IPS-15b (cell line): ENCODE measurements around the gene S100A1.
"Not testable (repeated sequence)": the region's sequence is repeated elsewhere in the genome, so short reads cannot be mapped to it uniquely, and the experiment has no call there.

ENCODE experiments used
- H3K27me3 ChIP-seq: one replicate; pipeline ENCODE4 v1.6.1; 2013; ENCODE audit warnings: low read length; ENCODE audit not compliant: control insufficient read depth, insufficient read depth
- H3K36me3 ChIP-seq: one replicate; pipeline ENCODE4 v1.6.1; 2013; ENCODE audit warnings: low read length; ENCODE audit not compliant: control insufficient read depth, insufficient read depth
- H3K4me1 ChIP-seq: one replicate; pipeline ENCODE4 v1.6.1; 2013; ENCODE audit warnings: mild to moderate bottlenecking, low read length; ENCODE audit not compliant: control insufficient read depth, insufficient read depth
- H3K4me3 ChIP-seq: one replicate; pipeline ENCODE4 v1.5.1; 2013; ENCODE audit warnings: low read depth, low read length
- H3K9ac ChIP-seq: one replicate; pipeline ENCODE4 v1.6.1; 2013; ENCODE audit warnings: low read depth, mild to moderate bottlenecking, low read length
- H3K9me3 ChIP-seq: one replicate; pipeline ENCODE4 v1.6.1; 2013; ENCODE audit warnings: mild to moderate bottlenecking, low read length; ENCODE audit not compliant: control insufficient read depth, insufficient read depth

Gene S100A1

DNA sequence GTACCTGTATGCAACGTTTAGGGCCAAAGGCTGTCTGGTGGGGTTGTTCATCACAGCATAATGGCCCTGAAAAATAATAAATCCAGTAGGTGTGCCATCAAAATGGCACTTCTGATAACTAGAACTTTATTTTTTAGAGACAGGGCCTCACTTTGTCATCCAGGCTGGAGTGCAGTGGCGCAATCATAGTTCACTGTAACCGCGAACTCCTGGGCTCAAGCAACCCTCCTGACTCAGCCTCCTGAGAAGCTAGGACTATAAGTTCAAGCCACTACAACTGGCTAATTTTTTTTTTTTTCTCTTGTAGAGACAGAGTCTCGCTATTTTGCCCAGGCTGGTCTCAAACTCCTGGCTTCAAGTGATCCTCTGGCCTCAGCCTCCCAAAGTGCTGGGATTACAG, 35.0 kb downstream of the S100A1 start:
- Histone ChIP-seq H3K36me3 (peaks cover 65% of the 10 kb centered on the region), H3K4me3 (no peak overlapping the region), H3K9ac (no peak overlapping the region), H3K27me3 (no peaks in the 10 kb centered on the region), H3K9me3 (no peaks in the 10 kb centered on the region), H3K4me1 (peaks cover 2% of the 10 kb centered on the region)

- Histone ChIP-seq H3K9me3 (no peaks in the 10 kb centered on the region), H3K4me1 (no peaks in the 10 kb centered on the region), H3K9ac (no peak overlapping the region), H3K4me3 (no peak overlapping the region), H3K36me3 (peaks cover 58% of the 10 kb centered on the region), H3K27me3 (no peaks in the 10 kb centered on the region)
Measured at GRCh38 chr1:153667439-153667838, 39.2 kb downstream of the S100A1 start.

DNA sequence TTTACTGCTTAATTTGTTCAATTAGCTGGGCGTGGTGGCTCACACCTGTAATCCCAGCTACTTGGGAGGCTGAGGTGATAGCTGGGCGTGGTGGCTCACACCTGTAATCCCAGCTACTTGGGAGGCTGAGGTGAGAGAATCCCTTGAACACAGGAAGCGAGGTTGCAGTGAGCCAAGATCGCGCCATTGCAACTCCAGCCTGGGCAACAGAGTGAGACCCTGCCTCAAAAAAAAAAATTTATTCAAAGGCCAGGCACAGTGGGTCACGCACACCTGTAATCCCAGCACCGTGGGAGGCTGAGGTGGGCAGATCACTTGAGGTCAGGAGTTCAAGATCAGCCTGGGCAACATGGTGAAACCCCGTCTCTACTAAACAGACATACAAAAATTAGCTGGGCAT, 40.4 kb downstream of the S100A1 start:
- not testable (repeated sequence) for H3K9ac ChIP-seq, H3K27me3 ChIP-seq, H3K9me3 ChIP-seq, H3K4me3 ChIP-seq, H3K4me1 ChIP-seq
- peaks cover 49% of the 10 kb centered on the region for H3K36me3 ChIP-seq

GRCh38 chr1:153669606-153670005, 41.4 kb downstream of the S100A1 start:
- no peak overlapping the region for H3K9ac ChIP-seq
- H3K4me1 ChIP-seq: no peaks in the 10 kb centered on the region
- peak overlapping the region; percentile 98 for H3K4me3 ChIP-seq
- no peaks in the 10 kb centered on the region for H3K9me3 ChIP-seq
- peaks cover 42% of the 10 kb centered on the region for H3K36me3 ChIP-seq
- H3K27me3 ChIP-seq: no peaks in the 10 kb centered on the region

DNA sequence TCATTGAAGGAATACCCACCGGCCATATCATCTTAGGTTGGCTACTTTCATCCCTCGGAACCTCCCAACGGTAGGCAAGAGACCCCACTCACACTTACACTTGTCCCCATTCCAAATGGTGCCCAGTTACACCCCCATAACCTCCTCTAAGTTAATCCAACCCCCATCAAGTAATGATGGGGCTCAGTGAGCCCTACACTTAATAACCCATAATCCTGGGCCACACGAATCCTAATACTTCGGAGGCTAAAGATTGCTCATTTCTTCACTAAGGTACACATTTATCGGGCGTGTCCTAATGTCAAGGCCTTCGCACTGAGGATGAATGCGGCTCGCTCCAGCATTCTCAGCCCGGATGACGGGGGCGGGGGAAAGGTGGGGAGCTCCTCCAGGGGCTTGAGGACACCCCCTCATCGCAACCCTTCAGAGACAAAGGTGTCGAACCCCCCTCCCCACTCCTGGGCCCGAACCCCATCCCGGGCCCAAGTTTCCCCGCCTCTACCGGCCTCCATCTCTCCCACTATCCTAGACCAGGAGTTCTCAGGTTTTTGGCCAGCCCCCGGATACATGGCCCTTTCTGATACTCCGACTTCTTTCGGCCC, 42.1 kb downstream of the S100A1 start:
- no peaks in the 10 kb centered on the region for H3K9me3 ChIP-seq
- peak overlapping the region; percentile 98 for H3K4me3 ChIP-seq
- H3K27me3 ChIP-seq: no peaks in the 10 kb centered on the region
- H3K36me3 ChIP-seq: peaks cover 35% of the 10 kb centered on the region
- H3K9ac ChIP-seq: peak overlapping the region; percentile 99
- no peaks in the 10 kb centered on the region for H3K4me1 ChIP-seq

DNA sequence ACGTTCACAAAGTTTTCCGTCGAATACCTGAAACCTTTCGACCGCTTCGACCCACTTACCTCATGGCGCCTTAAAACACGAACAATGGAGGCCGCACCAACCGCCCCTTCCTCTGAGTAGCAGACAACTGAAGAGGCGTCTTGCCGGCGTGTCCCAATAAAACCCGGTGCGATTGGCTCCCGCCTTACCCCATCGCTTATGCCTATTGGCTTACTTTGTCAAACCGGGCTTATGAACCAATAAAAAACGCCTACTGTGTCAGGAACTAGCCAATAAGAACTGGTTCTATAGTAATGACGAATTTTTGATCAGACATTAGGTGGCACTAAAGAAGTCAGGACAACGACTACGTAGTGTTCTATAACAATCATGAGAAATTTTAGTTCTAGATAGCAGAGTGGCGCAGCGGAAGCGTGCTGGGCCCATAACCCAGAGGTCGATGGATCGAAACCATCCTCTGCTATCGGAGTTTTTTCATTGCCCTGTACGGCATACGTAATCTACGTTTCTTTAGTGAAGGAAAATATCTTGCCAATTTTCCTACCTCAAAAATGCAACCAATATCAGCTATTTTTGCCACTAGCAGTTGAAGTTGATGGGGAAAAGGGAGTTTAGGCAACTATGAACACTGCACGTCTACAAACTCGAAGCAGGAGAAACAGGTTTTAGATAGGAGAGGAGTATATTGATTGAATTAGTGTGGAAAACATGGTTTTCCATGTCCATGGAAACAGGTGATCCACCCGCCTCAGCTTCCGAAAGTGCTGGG, 42.8 kb downstream of the S100A1 start, which contains the start of gene ILF2:
Gene ILF2, minus strand, starts transcription at position 135 of the 769 bp plus-strand sequence. Its CDS starts 71 bp downstream, at position 64.
- Histone ChIP-seq H3K27me3 (no peaks in the 10 kb centered on the region), H3K9ac (peak within 1 kb of the TSS; percentile 99), H3K4me3 (peak within 1 kb of the TSS; percentile 98), H3K36me3 (peaks cover 32% of the 10 kb centered on the region), H3K9me3 (no peaks in the 10 kb centered on the region), H3K4me1 (no peaks in the 10 kb centered on the region)

DNA sequence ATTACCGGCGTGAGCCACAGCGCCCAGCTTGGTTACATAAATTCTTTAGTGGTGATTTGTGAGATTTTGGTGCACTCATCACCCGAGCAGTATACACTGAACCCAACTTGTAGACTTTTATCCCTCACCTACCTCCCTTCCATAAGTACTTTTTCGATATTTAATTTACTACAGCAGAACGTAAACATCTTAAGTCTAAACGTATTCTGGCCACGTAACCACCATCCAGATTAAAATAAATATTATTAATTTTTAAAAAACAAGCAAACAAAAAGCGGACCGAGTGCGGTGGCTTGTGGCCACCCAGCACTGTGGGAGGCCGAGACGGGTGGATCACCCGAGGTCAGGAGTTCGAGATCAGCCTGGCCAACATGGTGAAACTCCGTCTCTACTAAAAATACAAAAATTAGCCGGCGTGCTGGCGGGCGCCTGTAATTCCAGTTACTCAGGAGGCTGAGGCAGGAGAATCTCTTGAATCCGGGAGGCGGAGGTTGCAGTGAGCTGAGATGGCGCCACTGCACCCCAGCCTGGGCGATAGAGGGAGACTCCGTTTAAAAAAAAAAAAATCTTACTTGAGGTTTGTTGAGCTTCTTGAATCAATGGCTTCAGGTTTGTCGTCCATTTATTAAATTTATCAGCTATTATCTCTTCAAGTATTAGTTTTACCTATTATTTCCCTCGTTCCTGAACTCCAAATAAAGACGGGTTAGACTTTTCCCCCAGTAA, 43.6 kb downstream of the S100A1 start:
- H3K4me3 ChIP-seq: peak overlapping the region; percentile 70
- not testable (repeated sequence) for H3K9me3 ChIP-seq
- H3K9ac ChIP-seq: peak overlapping the region; percentile 70

GRCh38 chr1:153673511-153673910, 45.3 kb downstream of the S100A1 start:
- Histone ChIP-seq H3K4me1 (no peaks in the 10 kb centered on the region), H3K36me3 (peaks cover 8% of the 10 kb centered on the region), H3K4me3 (no peak overlapping the region), H3K9ac (no peak overlapping the region), H3K27me3 (peaks cover 8% of the 10 kb centered on the region), H3K9me3 (no peaks in the 10 kb centered on the region)

More for the DNA sequence above, 43.6 kb downstream of the S100A1 start:
- H3K4me1 ChIP-seq, H3K27me3 ChIP-seq: not testable (repeated sequence)
- peaks cover 24% of the 10 kb centered on the region for H3K36me3 ChIP-seq

GRCh38 chr1:153677718-153678518, 49.7 kb downstream of the S100A1 start:
- Histone ChIP-seq H3K9me3 (no peaks in the 10 kb centered on the region), H3K4me1 (peaks cover 3% of the 10 kb centered on the region), H3K36me3 (no peaks in the 10 kb centered on the region), H3K9ac (no peak overlapping the region), H3K27me3 (peaks cover 31% of the 10 kb centered on the region), H3K4me3 (peak overlapping the region; percentile 87)

GRCh38 chr1:153678519-153679336, 50.5 kb downstream of the S100A1 start, which contains the start of gene NPR1:
Gene NPR1, plus strand, starts transcription at chr1:153678688. Its CDS starts 421 bp downstream, at chr1:153679109.
- no peaks in the 10 kb centered on the region for H3K9me3 ChIP-seq
- H3K9ac ChIP-seq: peak within 1 kb of the TSS; percentile 16
- H3K4me3 ChIP-seq: peak within 1 kb of the TSS; percentile 87
- H3K36me3 ChIP-seq: no peaks in the 10 kb centered on the region
- H3K4me1 ChIP-seq: peaks cover 3% of the 10 kb centered on the region
- peaks cover 31% of the 10 kb centered on the region for H3K27me3 ChIP-seq
